Panc1 (cell line): Measurements from ENCODE around the gene HS6ST3. TPM values are rescaled to one million over a fixed set of nuclear protein-coding genes. Genes with fewer than 3 reads are reported as not detected.

Experiments
- ATAC-seq: fragments of 200-7000 bp; cut with Tn5 transposase; 2 replicates; pipeline ENCODE4 v1.9.1; 2020; ENCODE audit warnings: mild to moderate bottlenecking, moderate library complexity
- BruUV-seq: library from RNA; stranded (reverse); fragments of 400-500 nt; replicated peaks from 2 replicates; lab custom pipeline; 2021; lab: Mats Ljungman, UMichigan
- CTCF ChIA-PET: fragments of 300-600 bp; sonication (Branson Sonifier 250); formaldehyde crosslinking; loops from one replicate; lab custom pipeline; 2022; ENCODE audit warnings: antibody characterized with exemption; lab: Charles Lee
- POLR2A ChIA-PET: fragments of 300-600 bp; sonication (Branson Sonifier 250); formaldehyde crosslinking; loops from one replicate; lab custom pipeline; 2022; ENCODE audit warnings: antibody characterized with exemption; lab: Charles Lee
- DNase-seq: peaks from one replicate; pipeline ENCODE4 v3.0.0-alpha.2; 2010; ENCODE audit warnings: low read depth, low spot score
- H3K27ac ChIP-seq: 2 replicates; pipeline ENCODE4 v1.5.1; 2011; ENCODE audit warnings: mild to moderate bottlenecking, low read length, inconsistent platforms
- H3K27me3 ChIP-seq: fragments of 200-500 bp; sonication (Bioruptor generic); 2 replicates; pipeline ENCODE4 v1.6.0; 2014; ENCODE audit warnings: low read length, inconsistent platforms; ENCODE audit not compliant: control insufficient read depth, insufficient read depth
- H3K36me3 ChIP-seq: fragments of 200-500 bp; sonication (Bioruptor generic); 2 replicates; pipeline ENCODE4 v1.5.1; 2014; ENCODE audit warnings: inconsistent platforms, mild to moderate bottlenecking, low read length, moderate library complexity; ENCODE audit not compliant: control insufficient read depth, insufficient read depth
- H3K4me1 ChIP-seq: 2 replicates; pipeline ENCODE4 v1.5.1; 2011; ENCODE audit warnings: inconsistent platforms, mild to moderate bottlenecking, low read length, moderate library complexity; ENCODE audit not compliant: control insufficient read depth, insufficient read depth
- H3K4me3 ChIP-seq, 2 experiments: 2 replicates each; pipeline ENCODE4 v1.5.1; 2011 to 2012; ENCODE audit warnings: low read depth in 2 of 2, low read length in 2 of 2, mild to moderate bottlenecking in 2 of 2, inconsistent platforms in 1 of 2, moderate library complexity in 1 of 2
- H3K9me3 ChIP-seq: fragments of 200-500 bp; sonication (Bioruptor generic); 2 replicates; pipeline ENCODE4 v1.5.1; 2014; ENCODE audit warnings: low read depth, mild to moderate bottlenecking, inconsistent platforms, low read length, moderate library complexity; ENCODE audit not compliant: control insufficient read depth, insufficient read depth
- POLR2AphosphoS5 ChIP-seq: IDR thresholded peaks from 2 replicates; pipeline ENCODE4 v1.6.1; 2012; ENCODE audit warnings: mild to moderate bottlenecking, low read depth, low read length, moderate library complexity
- SIN3A ChIP-seq: IDR thresholded peaks from 2 replicates; pipeline ENCODE4 v1.6.1; 2012; ENCODE audit warnings: low read depth, mild to moderate bottlenecking, low read length, moderate library complexity, borderline replicate concordance; ENCODE audit not compliant: insufficient read depth
- TCF7L2 ChIP-seq: IDR thresholded peaks from 2 replicates; pipeline ENCODE4 v1.6.1; 2011; ENCODE audit warnings: mild to moderate bottlenecking, low read depth, low read length, inconsistent platforms
- in situ Hi-C: cut with HindIII; loops from 2 replicates; pipeline ENCODE4 v1.10.0; 2016; ENCODE audit warnings: low sequenced_read_pairs, low pct_unique_long_range_greater_than_20kb
- intact Hi-C: fragments of 100-400 bp; cut with micrococcal nuclease; formaldehyde crosslinking; loops from one replicate; pipeline ENCODE4 v1.10.0; 2022; ENCODE audit not compliant: unreplicated experiment
- total RNA-seq: library from RNA; stranded (reverse); gene quantifications from one replicate; pipeline ENCODE4 v1.2.1, GENCODE V29; 2021; ENCODE audit not compliant: unreplicated experiment
- TF ChIP-seq, protein P1 (sequence below): fragments of 450-650 bp; IDR thresholded peaks from 2 replicates; pipeline ENCODE4 v1.5.1; 2017; ENCODE audit warnings: mild to moderate bottlenecking
- TF ChIP-seq, protein P2 (sequence below), 2 experiments: IDR thresholded peaks; 2 replicates each; pipeline ENCODE4 v1.6.1; 2011 to 2012; ENCODE audit warnings: low read depth in 2 of 2, control low read depth in 1 of 2, low read length in 1 of 2, mild to moderate bottlenecking in 1 of 2, moderate library complexity in 1 of 2; ENCODE audit not compliant: insufficient read depth in 1 of 2

HS6ST3 gene
- total RNA-seq, 1 experiment from 2014 or later = 0.13 TPM

DNA sequence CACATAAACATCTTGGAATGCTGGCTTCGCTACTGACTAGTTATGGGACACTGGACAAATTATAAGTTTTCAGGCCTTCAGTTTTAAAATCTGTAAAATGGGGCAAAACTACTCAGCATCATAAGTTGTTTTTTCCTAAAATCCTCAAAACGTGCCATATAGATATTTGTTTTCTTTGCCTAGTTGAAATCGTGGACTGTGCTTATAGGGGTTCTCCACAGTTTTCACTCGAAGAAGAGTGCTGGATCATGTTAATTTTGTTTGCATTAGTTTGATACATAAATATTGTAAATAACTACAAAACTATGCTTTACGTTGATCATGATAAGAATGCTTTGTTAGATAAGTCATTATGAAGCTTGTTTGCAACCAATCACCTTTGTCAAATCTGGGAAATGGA lies 591.0 kb downstream of the HS6ST3 start:
- no TSS peak for BruUV-seq
- CTCF ChIA-PET = no interaction called here

DNA sequence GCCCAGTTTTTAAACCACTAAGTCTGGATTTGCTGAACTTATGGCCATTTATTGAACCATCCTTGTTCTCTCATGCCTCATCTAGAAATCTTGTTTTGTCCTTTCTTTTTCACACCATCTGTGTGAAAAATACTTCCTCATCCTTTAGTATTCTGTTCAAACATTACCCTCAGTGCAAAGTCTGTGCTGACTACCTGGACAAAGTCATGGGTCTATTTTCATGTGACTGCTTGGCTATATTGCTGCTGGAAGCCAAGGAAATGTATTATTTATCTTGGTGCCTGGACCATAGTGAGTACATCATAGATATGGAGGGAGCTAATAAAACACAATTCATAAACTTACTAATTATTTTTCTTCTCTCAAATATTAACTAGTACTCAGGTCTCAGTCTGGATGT lies 591.9 kb downstream of the HS6ST3 start:
- Histone ChIP-seq H3K27me3 (no peaks in the 10 kb centered on the region), H3K4me1 (no peaks in the 10 kb centered on the region), H3K9me3 (no peaks in the 10 kb centered on the region), H3K36me3 (no peaks in the 10 kb centered on the region), H3K4me3 (no peak overlapping the region), H3K27ac (no peak overlapping the region)
- intact Hi-C loops = no loop called here
- CTCF ChIA-PET = no interaction called here
- no peak for ATAC-seq
- TF ChIP-seq SIN3A = no peak
- TF ChIP-seq TCF7L2 = no peak
- TF ChIP-seq, protein P1, sequence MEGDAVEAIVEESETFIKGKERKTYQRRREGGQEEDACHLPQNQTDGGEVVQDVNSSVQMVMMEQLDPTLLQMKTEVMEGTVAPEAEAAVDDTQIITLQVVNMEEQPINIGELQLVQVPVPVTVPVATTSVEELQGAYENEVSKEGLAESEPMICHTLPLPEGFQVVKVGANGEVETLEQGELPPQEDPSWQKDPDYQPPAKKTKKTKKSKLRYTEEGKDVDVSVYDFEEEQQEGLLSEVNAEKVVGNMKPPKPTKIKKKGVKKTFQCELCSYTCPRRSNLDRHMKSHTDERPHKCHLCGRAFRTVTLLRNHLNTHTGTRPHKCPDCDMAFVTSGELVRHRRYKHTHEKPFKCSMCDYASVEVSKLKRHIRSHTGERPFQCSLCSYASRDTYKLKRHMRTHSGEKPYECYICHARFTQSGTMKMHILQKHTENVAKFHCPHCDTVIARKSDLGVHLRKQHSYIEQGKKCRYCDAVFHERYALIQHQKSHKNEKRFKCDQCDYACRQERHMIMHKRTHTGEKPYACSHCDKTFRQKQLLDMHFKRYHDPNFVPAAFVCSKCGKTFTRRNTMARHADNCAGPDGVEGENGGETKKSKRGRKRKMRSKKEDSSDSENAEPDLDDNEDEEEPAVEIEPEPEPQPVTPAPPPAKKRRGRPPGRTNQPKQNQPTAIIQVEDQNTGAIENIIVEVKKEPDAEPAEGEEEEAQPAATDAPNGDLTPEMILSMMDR = no peak
- no peak for TF ChIP-seq POLR2AphosphoS5
- TF ChIP-seq, protein P2, sequence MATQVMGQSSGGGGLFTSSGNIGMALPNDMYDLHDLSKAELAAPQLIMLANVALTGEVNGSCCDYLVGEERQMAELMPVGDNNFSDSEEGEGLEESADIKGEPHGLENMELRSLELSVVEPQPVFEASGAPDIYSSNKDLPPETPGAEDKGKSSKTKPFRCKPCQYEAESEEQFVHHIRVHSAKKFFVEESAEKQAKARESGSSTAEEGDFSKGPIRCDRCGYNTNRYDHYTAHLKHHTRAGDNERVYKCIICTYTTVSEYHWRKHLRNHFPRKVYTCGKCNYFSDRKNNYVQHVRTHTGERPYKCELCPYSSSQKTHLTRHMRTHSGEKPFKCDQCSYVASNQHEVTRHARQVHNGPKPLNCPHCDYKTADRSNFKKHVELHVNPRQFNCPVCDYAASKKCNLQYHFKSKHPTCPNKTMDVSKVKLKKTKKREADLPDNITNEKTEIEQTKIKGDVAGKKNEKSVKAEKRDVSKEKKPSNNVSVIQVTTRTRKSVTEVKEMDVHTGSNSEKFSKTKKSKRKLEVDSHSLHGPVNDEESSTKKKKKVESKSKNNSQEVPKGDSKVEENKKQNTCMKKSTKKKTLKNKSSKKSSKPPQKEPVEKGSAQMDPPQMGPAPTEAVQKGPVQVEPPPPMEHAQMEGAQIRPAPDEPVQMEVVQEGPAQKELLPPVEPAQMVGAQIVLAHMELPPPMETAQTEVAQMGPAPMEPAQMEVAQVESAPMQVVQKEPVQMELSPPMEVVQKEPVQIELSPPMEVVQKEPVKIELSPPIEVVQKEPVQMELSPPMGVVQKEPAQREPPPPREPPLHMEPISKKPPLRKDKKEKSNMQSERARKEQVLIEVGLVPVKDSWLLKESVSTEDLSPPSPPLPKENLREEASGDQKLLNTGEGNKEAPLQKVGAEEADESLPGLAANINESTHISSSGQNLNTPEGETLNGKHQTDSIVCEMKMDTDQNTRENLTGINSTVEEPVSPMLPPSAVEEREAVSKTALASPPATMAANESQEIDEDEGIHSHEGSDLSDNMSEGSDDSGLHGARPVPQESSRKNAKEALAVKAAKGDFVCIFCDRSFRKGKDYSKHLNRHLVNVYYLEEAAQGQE (IDR thresholded peaks at IDR 0.05; ENCODE audit: insufficient read depth in 1 of 2, low read depth in 2 of 2, low read length in 1 of 2) = no peak
- BruUV-seq = no TSS peak
- in situ Hi-C loops = no loop called here
- POLR2A ChIA-PET = no interaction called here
- DNase-seq = no peak

More for the DNA sequence above, 591.0 kb downstream of the HS6ST3 start:
- intact Hi-C loops = no loop called here
- Histone ChIP-seq H3K4me1 (no peaks in the 10 kb centered on the region), H3K27me3 (no peaks in the 10 kb centered on the region), H3K36me3 (no peaks in the 10 kb centered on the region), H3K9me3 (no peaks in the 10 kb centered on the region), H3K27ac (no peak overlapping the region), H3K4me3 (no peak overlapping the region)
- TF ChIP-seq SIN3A = no peak
- TF ChIP-seq POLR2AphosphoS5 = no peak
- TF ChIP-seq, protein P2 (IDR thresholded peaks at IDR 0.05; ENCODE audit: insufficient read depth in 1 of 2, low read depth in 2 of 2, low read length in 1 of 2) = no peak
- ATAC-seq = no peak
- DNase-seq = no peak
- POLR2A ChIA-PET = no interaction called here
- in situ Hi-C loops = no loop called here
